SK-N-SH treated with all-trans-retinoic acid at 6 μM for 48 hours (cell line): ENCODE data around the gene CAPG.

ENCODE experiments used
- ATAC-seq: fragments of 200-7000 bp; cut with Tn5 transposase; 3 replicates; pipeline ENCODE4 v1.9.1; 2020; ENCODE audit warnings: mild to moderate bottlenecking, moderate library complexity
- ARNTL ChIP-seq: fragments of 450-650 bp; formaldehyde crosslinking; IDR thresholded peaks from 2 replicates; pipeline ENCODE4 v1.5.0; 2020; ENCODE audit warnings: low read depth, mild to moderate bottlenecking, moderate library complexity, borderline replicate concordance
- BACH2 ChIP-seq: fragments of 250-450 bp; sonication (Bioruptor Pico); IDR thresholded peaks from 2 replicates; pipeline ENCODE4 v1.9.0; 2021; ENCODE audit warnings: mild to moderate bottlenecking, borderline replicate concordance
- CSDC2 ChIP-seq: fragments of 250-450 bp; sonication (Bioruptor Pico); IDR thresholded peaks from 2 replicates; pipeline ENCODE4 v1.5.0; 2020; ENCODE audit warnings: mild to moderate bottlenecking, moderate library complexity
- CSRNP3 ChIP-seq: fragments of 250-450 bp; sonication (Bioruptor Pico); IDR thresholded peaks from 2 replicates; pipeline ENCODE4 v1.5.1; 2021; ENCODE audit warnings: mild to moderate bottlenecking, moderate library complexity
- ESRRG ChIP-seq: fragments of 250-450 bp; sonication (Bioruptor Pico); IDR thresholded peaks from 2 replicates; pipeline ENCODE4 v1.6.1; 2021; ENCODE audit warnings: mild to moderate bottlenecking
- GLIS3 ChIP-seq: fragments of 250-450 bp; sonication (Bioruptor Pico); IDR thresholded peaks from 2 replicates; pipeline ENCODE4 v1.5.0; 2020; ENCODE audit warnings: mild to moderate bottlenecking, moderate library complexity
- ISL1 ChIP-seq: fragments of 250-450 bp; sonication (Bioruptor Pico); IDR thresholded peaks from 2 replicates; pipeline ENCODE4 v2.1.2; 2022; ENCODE audit warnings: mild to moderate bottlenecking, moderate library complexity
- OSR1 ChIP-seq: fragments of 250-450 bp; sonication (Bioruptor Pico); IDR thresholded peaks from 2 replicates; pipeline ENCODE4 v1.8.0; 2022; ENCODE audit warnings: moderate library complexity, mild to moderate bottlenecking, inconsistent platforms
- PATZ1 ChIP-seq: fragments of 250-450 bp; sonication (Bioruptor Pico); IDR thresholded peaks from 2 replicates; pipeline ENCODE4 v1.8.0; 2020; ENCODE audit warnings: mild to moderate bottlenecking, moderate library complexity, borderline replicate concordance
- POU6F1 ChIP-seq: fragments of 250-450 bp; sonication (Bioruptor Pico); IDR thresholded peaks from 2 replicates; pipeline ENCODE4 v1.8.0; 2021; ENCODE audit warnings: low read depth, mild to moderate bottlenecking, moderate library complexity, borderline replicate concordance
- SNAI2 ChIP-seq: fragments of 250-450 bp; sonication (Bioruptor Pico); IDR thresholded peaks from 2 replicates; pipeline ENCODE4 v1.5.0; 2020; ENCODE audit warnings: mild to moderate bottlenecking, moderate library complexity
- TCF4 ChIP-seq: fragments of 250-450 bp; sonication (Bioruptor Pico); IDR thresholded peaks from 2 replicates; pipeline ENCODE4 v1.8.0; 2021; ENCODE audit warnings: mild to moderate bottlenecking, moderate library complexity, borderline replicate concordance
- TOX ChIP-seq: fragments of 250-450 bp; sonication (Bioruptor Pico); IDR thresholded peaks from 2 replicates; pipeline ENCODE4 v1.8.0; 2021; ENCODE audit warnings: mild to moderate bottlenecking, moderate library complexity, borderline replicate concordance
- ZC3H10 ChIP-seq: fragments of 250-450 bp; sonication (Bioruptor Pico); IDR thresholded peaks from 2 replicates; pipeline ENCODE4 v1.5.1; 2021; ENCODE audit warnings: mild to moderate bottlenecking, moderate library complexity
- ZFP3 ChIP-seq: fragments of 250-450 bp; sonication (Bioruptor Pico); IDR thresholded peaks from 2 replicates; pipeline ENCODE4 v1.5.0; 2020; ENCODE audit warnings: mild to moderate bottlenecking, moderate library complexity
- ZFP30 ChIP-seq: fragments of 450-650 bp; formaldehyde crosslinking; IDR thresholded peaks from 2 replicates; pipeline ENCODE4 v1.5.0; 2022; ENCODE audit warnings: mild to moderate bottlenecking, moderate library complexity
- ZNF70 ChIP-seq: fragments of 450-650 bp; formaldehyde crosslinking; IDR thresholded peaks from 2 replicates; pipeline ENCODE4 v1.5.0; 2020; ENCODE audit warnings: mild to moderate bottlenecking, moderate library complexity
- ZNF8 ChIP-seq: fragments of 450-650 bp; formaldehyde crosslinking; IDR thresholded peaks from 2 replicates; pipeline ENCODE4 v1.5.0; 2020; ENCODE audit warnings: mild to moderate bottlenecking, moderate library complexity
- TF ChIP-seq, protein P1 (sequence below): fragments of 250-450 bp; sonication (Bioruptor Pico); IDR thresholded peaks from 2 replicates; pipeline ENCODE4 v1.5.0; 2020; ENCODE audit warnings: mild to moderate bottlenecking, moderate library complexity

CAPG gene

DNA sequence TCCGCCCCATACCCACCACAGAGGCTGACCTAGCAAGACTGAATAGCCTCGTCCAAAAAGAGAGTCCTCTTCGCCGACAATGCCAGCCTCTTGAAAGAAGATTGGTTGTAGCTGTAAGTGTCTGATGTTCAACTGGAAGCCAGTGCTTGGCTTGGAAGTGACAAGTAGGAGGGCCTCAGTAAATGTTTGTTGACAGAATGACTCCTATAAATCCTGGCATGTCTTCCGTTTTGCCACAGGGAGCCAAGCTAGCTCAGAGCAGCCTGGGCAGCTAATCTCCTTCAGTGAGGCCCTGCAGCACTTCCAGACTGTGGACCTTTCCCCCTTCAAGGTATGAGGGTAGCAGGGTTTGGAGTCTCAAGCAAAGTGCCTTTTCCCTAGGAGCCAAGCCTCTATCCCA lies 40.7 kb downstream of the CAPG start:
- TF ChIP-seq ESRRG (no peak), SNAI2 (no peak), ARNTL (CRISPR knock-in tag) (no peak), TCF4 (no peak), POU6F1 (no peak), TOX (CRISPR knock-in tag) (no peak), OSR1 (CRISPR knock-in tag) (no peak), ZFP30 (CRISPR knock-in tag) (no peak), CSDC2 (no peak), CSRNP3 (CRISPR knock-in tag) (no peak), ZFP3 (CRISPR knock-in tag) (no peak)
- TF ChIP-seq, protein P1, sequence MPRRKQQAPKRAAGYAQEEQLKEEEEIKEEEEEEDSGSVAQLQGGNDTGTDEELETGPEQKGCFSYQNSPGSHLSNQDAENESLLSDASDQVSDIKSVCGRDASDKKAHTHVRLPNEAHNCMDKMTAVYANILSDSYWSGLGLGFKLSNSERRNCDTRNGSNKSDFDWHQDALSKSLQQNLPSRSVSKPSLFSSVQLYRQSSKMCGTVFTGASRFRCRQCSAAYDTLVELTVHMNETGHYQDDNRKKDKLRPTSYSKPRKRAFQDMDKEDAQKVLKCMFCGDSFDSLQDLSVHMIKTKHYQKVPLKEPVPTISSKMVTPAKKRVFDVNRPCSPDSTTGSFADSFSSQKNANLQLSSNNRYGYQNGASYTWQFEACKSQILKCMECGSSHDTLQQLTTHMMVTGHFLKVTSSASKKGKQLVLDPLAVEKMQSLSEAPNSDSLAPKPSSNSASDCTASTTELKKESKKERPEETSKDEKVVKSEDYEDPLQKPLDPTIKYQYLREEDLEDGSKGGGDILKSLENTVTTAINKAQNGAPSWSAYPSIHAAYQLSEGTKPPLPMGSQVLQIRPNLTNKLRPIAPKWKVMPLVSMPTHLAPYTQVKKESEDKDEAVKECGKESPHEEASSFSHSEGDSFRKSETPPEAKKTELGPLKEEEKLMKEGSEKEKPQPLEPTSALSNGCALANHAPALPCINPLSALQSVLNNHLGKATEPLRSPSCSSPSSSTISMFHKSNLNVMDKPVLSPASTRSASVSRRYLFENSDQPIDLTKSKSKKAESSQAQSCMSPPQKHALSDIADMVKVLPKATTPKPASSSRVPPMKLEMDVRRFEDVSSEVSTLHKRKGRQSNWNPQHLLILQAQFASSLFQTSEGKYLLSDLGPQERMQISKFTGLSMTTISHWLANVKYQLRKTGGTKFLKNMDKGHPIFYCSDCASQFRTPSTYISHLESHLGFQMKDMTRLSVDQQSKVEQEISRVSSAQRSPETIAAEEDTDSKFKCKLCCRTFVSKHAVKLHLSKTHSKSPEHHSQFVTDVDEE = no peak
- ATAC-seq = no peak

DNA sequence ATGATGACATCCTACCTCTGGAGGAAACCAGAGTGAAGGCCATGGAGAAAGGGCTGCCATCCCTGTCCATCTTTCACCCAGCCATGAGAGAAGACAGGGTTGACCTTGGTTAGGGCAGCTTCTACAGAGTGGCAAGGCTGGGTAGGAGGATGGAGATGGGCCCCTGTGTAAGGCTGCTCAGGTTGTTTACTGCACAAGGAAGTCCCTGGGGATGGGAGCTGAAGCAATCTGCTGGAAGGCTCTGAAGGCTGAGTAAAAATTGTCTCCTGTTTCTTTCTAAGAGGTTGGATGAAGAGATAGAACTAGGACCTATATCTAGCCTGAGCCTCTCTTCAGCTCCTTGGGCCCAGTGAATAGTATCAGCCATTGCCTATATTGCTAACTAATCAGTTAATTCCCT lies 41.2 kb downstream of the CAPG start:
- no peak for ATAC-seq
- TF ChIP-seq CSRNP3 (CRISPR knock-in tag) (no peak), ISL1 (CRISPR knock-in tag) (no peak), ZFP30 (CRISPR knock-in tag) (no peak), TOX (CRISPR knock-in tag) (no peak), ZNF8 (CRISPR knock-in tag) (no peak), ZNF70 (CRISPR knock-in tag) (no peak), GLIS3 (no peak), SNAI2 (no peak), OSR1 (CRISPR knock-in tag) (no peak), ARNTL (CRISPR knock-in tag) (no peak), ESRRG (no peak)
- TF ChIP-seq, protein P1 = no peak

- no peak for ATAC-seq
- TF ChIP-seq ESRRG = no peak
- TF ChIP-seq ZNF8 (CRISPR knock-in tag) = no peak
- no peak for TF ChIP-seq ZC3H10 (CRISPR knock-in tag)
- TF ChIP-seq CSDC2 = no peak
- no peak for TF ChIP-seq ISL1 (CRISPR knock-in tag)
- TF ChIP-seq PATZ1 = no peak
- no peak for TF ChIP-seq TOX (CRISPR knock-in tag)
- no peak for TF ChIP-seq ZNF70 (CRISPR knock-in tag)
- no peak for TF ChIP-seq CSRNP3 (CRISPR knock-in tag)
- no peak for TF ChIP-seq BACH2
- TF ChIP-seq POU6F1 = no peak
- no peak for TF ChIP-seq ZFP30 (CRISPR knock-in tag)
Observed at GRCh38 chr2:85367180-85367579, 43.0 kb downstream of the CAPG start.
